NT2/D1 (cell line): ENCODE data around the gene SOCS3.

Experiments used
- SUZ12 ChIP-seq: IDR thresholded peaks from 2 replicates; pipeline ENCODE4 v1.6.1; 2011; ENCODE audit not compliant: insufficient read length, insufficient read depth; ENCODE audit errors: extremely low read depth
- YY1 ChIP-seq: IDR thresholded peaks from 2 replicates; pipeline ENCODE4 v1.6.1; 2011; ENCODE audit not compliant: insufficient read length, insufficient read depth
- ZNF274 ChIP-seq: IDR thresholded peaks from 2 replicates; pipeline ENCODE4 v1.6.1; 2011; ENCODE audit warnings: mild to moderate bottlenecking, low read depth, low read length

DNA sequence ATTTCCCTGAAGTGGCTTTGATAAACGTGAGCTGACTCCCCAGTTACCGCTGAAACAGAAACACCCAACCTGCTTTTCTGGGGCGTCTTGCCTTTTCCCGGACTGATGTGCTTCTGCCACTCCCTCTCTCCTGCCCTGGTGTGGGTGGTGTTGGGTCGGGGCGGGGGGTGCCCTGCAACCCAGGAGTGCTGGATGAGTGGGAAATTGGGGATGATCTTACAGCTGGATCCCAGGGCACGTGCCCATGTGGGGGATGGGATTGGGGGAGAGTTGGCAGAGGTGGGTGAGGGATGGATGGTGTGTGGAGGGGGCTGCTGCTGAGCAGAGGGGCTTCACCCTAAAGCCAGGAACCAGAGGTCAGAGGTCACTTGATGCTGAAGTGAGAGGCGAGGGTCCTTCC, 47.0 kb upstream of the SOCS3 start:
- TF ChIP-seq YY1 (no peak), SUZ12 (no peak), ZNF274 (no peak)
